Keratinocyte (primary cell): ENCODE results near the gene SAMHD1. TPM values are rescaled to one million over a fixed set of nuclear protein-coding genes. Genes with fewer than 3 reads are reported as not detected.

Source experiments
- DNase-seq: peaks from one replicate; pipeline ENCODE4 v3.0.0-alpha.2; 2011; ENCODE audit warnings: low read depth, missing footprints, low spot score
- FAIRE-seq: peaks from 2 replicates; lab custom pipeline; 2011; peaks lifted over from hg19 to GRCh38; lab: Jason Lieb, UNC
- H2AFZ ChIP-seq: 2 replicates; pipeline ENCODE4 v1.6.0; 2012; ENCODE audit warnings: low read length, control low read depth, inconsistent platforms; ENCODE audit not compliant: control insufficient read depth
- H3K27ac ChIP-seq: 2 replicates; pipeline ENCODE4 v1.5.1; 2011; ENCODE audit warnings: low read length; ENCODE audit not compliant: control insufficient read depth, insufficient read depth
- H3K27me3 ChIP-seq: 3 replicates; pipeline ENCODE4 v1.6.0; 2011; ENCODE audit warnings: low read length; ENCODE audit not compliant: control insufficient read depth, insufficient read depth; ENCODE audit errors: extremely low read depth
- H3K36me3 ChIP-seq, 2 experiments: 2 replicates in 1 of 2; 3 replicates in 1 of 2; pipeline ENCODE4 v1.5.1; 2011; ENCODE audit warnings: low read length in 2 of 2, mild to moderate bottlenecking in 1 of 2; ENCODE audit not compliant: control insufficient read depth in 2 of 2, insufficient read depth in 2 of 2; ENCODE audit errors: extremely low read depth in 1 of 2
- H3K4me1 ChIP-seq: 3 replicates; pipeline ENCODE4 v1.5.1; 2011; ENCODE audit warnings: low read length; ENCODE audit not compliant: control insufficient read depth, insufficient read depth; ENCODE audit errors: extremely low read depth
- H3K4me2 ChIP-seq: 3 replicates; pipeline ENCODE4 v1.6.0; 2011; ENCODE audit warnings: low read depth, low read length; ENCODE audit not compliant: control insufficient read depth, insufficient read depth; ENCODE audit errors: extremely low read depth
- H3K4me3 ChIP-seq, 3 experiments: fragments of 200-600 bp in 1 of 3; sonication (generic) in 1 of 3; 2 replicates in 2 of 3; 3 replicates in 1 of 3; pipeline ENCODE4 v1.5.1; 2011 to 2016; ENCODE audit warnings: low read length in 3 of 3, mild to moderate bottlenecking in 3 of 3, control low read depth in 2 of 3, inconsistent platforms in 1 of 3, low read depth in 1 of 3, mixed read lengths in 1 of 3, mixed run types in 1 of 3, moderate library complexity in 1 of 3; ENCODE audit not compliant: control insufficient read depth in 2 of 3, insufficient read depth in 2 of 3; ENCODE audit errors: extremely low read depth in 1 of 3
- H3K79me2 ChIP-seq: 2 replicates; pipeline ENCODE4 v1.6.0; 2012; ENCODE audit warnings: low read length; ENCODE audit not compliant: control insufficient read depth, insufficient read depth
- H3K9ac ChIP-seq: 3 replicates; pipeline ENCODE4 v1.6.0; 2011; ENCODE audit warnings: low read length; ENCODE audit not compliant: control insufficient read depth, insufficient read depth; ENCODE audit errors: extremely low read depth
- H3K9me1 ChIP-seq: 3 replicates; pipeline ENCODE4 v1.6.0; 2011; ENCODE audit warnings: low read length; ENCODE audit not compliant: control insufficient read depth, insufficient read depth; ENCODE audit errors: extremely low read depth
- H3K9me3 ChIP-seq: 2 replicates; pipeline ENCODE4 v1.5.1; 2012; ENCODE audit warnings: low read depth, low read length; ENCODE audit not compliant: control insufficient read depth
- H4K20me1 ChIP-seq: 3 replicates; pipeline ENCODE4 v1.6.0; 2011; ENCODE audit warnings: low read length; ENCODE audit not compliant: control insufficient read depth, insufficient read depth; ENCODE audit errors: extremely low read depth
- EZH2 ChIP-seq: IDR thresholded peaks from one replicate; pipeline ENCODE4 v1.6.1; 2012; ENCODE audit warnings: inconsistent platforms, mild to moderate bottlenecking, low read length, moderate library complexity
- dilution Hi-C: fragments of 300-500 bp; cut with MboI; formaldehyde crosslinking; loops from one replicate; pipeline ENCODE4 v1.7.0; 2020; ENCODE audit warnings: low sequenced_read_pairs; ENCODE audit not compliant: extremely low pct_ligation_motif_present
- polyA plus RNA-seq, 5 experiments: library from polyadenylated mRNA; depleted of rRNA in 3 of 5; stranded (reverse) in 3 of 5; stranded (forward) in 1 of 5; unstranded in 1 of 5; fragments of >200 nt; gene quantifications; 1 replicate in 1 of 5; 2 replicates in 3 of 5; 3 replicates in 1 of 5; pipeline versions ENCODE4 v1.2.1 to v1.2.3, GENCODE V29; 2011 to 2012; ENCODE audit warnings: missing spikeins in 2 of 5, low read depth in 1 of 5, low replicate concordance in 1 of 5
- TF ChIP-seq, protein P1 (sequence below), 3 experiments: IDR thresholded peaks in 1 of 3; conservative IDR thresholded peaks in 1 of 3; optimal IDR thresholded peaks in 1 of 3; 2 replicates in 2 of 3; 3 replicates in 1 of 3; pipeline versions ENCODE3 to v1.5.1; 2011; ENCODE audit warnings: low read length in 3 of 3, mild to moderate bottlenecking in 3 of 3, moderate library complexity in 2 of 3, control low read depth in 1 of 3, inconsistent platforms in 1 of 3; ENCODE audit not compliant: insufficient read depth in 2 of 3; ENCODE audit errors: extremely low read depth in 1 of 3

The SAMHD1 gene
- polyA plus RNA-seq, 1 donor (not counting 4 experiments of a cell fraction or from before 2014, with no cell fraction given) = 26.5 TPM

DNA sequence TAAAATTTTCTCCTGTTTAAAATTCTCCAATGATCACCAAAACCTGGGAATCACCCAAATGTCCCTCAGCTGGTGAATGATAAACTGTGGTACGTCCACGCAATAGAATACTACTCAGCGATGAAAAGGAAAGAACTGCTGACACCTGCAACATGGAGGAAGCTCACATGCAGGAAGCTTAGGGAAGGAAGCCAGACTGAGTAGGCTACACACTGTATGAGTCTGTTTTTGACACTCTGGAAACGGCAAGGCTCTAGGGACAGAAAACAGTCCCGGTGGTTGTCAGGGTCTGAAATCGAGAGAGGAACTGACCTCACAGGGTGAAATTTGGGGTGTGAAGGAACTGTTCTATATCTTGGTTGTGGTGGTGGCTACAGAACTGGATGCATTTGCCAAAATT, 100.7 kb downstream of the SAMHD1 start:
- TF ChIP-seq, protein P1, sequence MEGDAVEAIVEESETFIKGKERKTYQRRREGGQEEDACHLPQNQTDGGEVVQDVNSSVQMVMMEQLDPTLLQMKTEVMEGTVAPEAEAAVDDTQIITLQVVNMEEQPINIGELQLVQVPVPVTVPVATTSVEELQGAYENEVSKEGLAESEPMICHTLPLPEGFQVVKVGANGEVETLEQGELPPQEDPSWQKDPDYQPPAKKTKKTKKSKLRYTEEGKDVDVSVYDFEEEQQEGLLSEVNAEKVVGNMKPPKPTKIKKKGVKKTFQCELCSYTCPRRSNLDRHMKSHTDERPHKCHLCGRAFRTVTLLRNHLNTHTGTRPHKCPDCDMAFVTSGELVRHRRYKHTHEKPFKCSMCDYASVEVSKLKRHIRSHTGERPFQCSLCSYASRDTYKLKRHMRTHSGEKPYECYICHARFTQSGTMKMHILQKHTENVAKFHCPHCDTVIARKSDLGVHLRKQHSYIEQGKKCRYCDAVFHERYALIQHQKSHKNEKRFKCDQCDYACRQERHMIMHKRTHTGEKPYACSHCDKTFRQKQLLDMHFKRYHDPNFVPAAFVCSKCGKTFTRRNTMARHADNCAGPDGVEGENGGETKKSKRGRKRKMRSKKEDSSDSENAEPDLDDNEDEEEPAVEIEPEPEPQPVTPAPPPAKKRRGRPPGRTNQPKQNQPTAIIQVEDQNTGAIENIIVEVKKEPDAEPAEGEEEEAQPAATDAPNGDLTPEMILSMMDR (optimal IDR thresholded peaks at IDR 0.05 in 1 of 3, IDR thresholded peaks at IDR 0.05 in 1 of 3, conservative IDR thresholded peaks at IDR 0.05 in 1 of 3; ENCODE audit: extremely low read depth in 1 of 3, insufficient read depth in 2 of 3, low read length in 3 of 3) = no peak
- no peak for TF ChIP-seq EZH2
- Histone ChIP-seq H3K27me3 (no peaks in the 10 kb centered on the region), H4K20me1 (peaks cover 3% of the 10 kb centered on the region), H3K9me3 (no peaks in the 10 kb centered on the region), H3K4me2 (no peak overlapping the region), H3K9me1 (peaks cover 7% of the 10 kb centered on the region), H3K4me3 (no peak overlapping the region), H3K9ac (no peak overlapping the region), H3K27ac (no peak overlapping the region), H3K4me1 (peaks cover 36% of the 10 kb centered on the region), H2AFZ (no peak overlapping the region), H3K79me2 (peaks cover 83% of the 10 kb centered on the region), H3K36me3 (peaks cover 4 to 7% of the 10 kb centered on the region in 2 experiments)
- no peak for FAIRE-seq
- dilution Hi-C loops = no loop called here
- DNase-seq = no peak

DNA sequence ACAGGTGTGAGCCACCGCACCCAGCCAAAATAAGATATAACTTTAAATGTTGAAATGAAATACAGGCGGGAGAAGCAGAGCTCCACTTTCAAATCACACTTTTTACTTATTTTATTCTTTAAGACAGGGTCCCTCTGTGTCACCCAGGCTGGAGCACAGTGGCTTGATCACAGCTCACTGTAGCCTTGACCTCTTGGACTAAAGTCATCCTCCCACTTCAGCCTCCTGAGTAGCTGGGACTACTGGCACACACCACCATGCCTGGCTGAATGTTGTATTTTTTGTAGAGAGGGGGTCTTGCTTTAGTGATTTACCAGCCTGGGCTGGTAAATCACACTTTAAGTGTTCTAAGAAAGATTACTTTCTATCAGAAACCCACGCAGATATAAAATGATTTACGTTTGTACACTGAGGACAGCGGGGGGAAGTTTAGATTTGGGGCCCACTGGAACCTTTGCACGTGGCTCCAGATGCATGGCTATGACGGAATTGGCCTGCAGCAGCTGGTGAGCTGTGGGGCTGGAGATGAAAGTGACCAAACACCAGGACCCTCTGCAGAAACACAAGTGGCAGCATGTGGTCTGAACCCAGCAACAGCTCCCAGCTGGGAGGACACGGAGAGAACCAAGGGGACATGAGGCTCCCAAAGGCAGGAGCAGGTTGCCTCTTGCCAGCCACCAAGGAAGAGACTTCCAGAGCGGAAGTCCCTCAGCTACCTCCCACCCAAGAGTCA, 102.0 kb downstream of the SAMHD1 start:
- Histone ChIP-seq H3K79me2 (peaks cover 80% of the 10 kb centered on the region), H3K27ac (no peak overlapping the region), H3K27me3 (no peaks in the 10 kb centered on the region), H4K20me1 (peaks cover 3% of the 10 kb centered on the region), H3K9ac (no peak overlapping the region), H2AFZ (no peak overlapping the region), H3K9me3 (no peaks in the 10 kb centered on the region), H3K4me1 (peaks cover 24% of the 10 kb centered on the region), H3K9me1 (no peaks in the 10 kb centered on the region), H3K4me3 (no peak overlapping the region), H3K36me3 (peaks cover 4 to 7% of the 10 kb centered on the region in 2 experiments), H3K4me2 (no peak overlapping the region)
- DNase-seq = no peak
- FAIRE-seq = no peak
- dilution Hi-C loops = no loop called here
- TF ChIP-seq EZH2 = no peak
- TF ChIP-seq, protein P1 (optimal IDR thresholded peaks at IDR 0.05 in 1 of 3, IDR thresholded peaks at IDR 0.05 in 1 of 3, conservative IDR thresholded peaks at IDR 0.05 in 1 of 3; ENCODE audit: extremely low read depth in 1 of 3, insufficient read depth in 2 of 3, low read length in 3 of 3) = no peak
